GM19043 (cell line): Measurements from ENCODE around the gene IDNK.

Source experiments
- ATAC-seq: cut with Tn5 transposase; IDR thresholded peaks from one replicate; pipeline ENCODE4 v1.9.1; 2021; ENCODE audit warnings: low read depth; ENCODE audit not compliant: unreplicated experiment

IDNK gene

GRCh38 chr9:83681490-83681889 is 58.5 kb downstream of the IDNK start:
- ATAC-seq: no peak

GRCh38 chr9:83688921-83689320 is 66.0 kb downstream of the IDNK start:
- ATAC-seq: no peak

GRCh38 chr9:83691492-83691891 is 68.5 kb downstream of the IDNK start:
- ATAC-seq: no peak
